Erythroblast (primary cell): ENCODE measurements around the gene MARK2.
A peak's percentile ranks its signal among the peaks of the same experiment; 100 is the strongest.

Source experiments
- DNase-seq, 2 experiments: peaks; one replicate each; lab custom pipeline; 2025; lab: John Stamatoyannopoulos, UW
- GATA1 ChIP-seq: IDR thresholded peaks from 2 replicates; pipeline ENCODE4 v1.6.1; 2011; ENCODE audit warnings: low read depth, mild to moderate bottlenecking, control low read depth, low read length, moderate library complexity
- POLR2A ChIP-seq: IDR thresholded peaks from 2 replicates; pipeline ENCODE4 v1.6.1; 2011; ENCODE audit warnings: mild to moderate bottlenecking, low read length

The MARK2 gene

DNA sequence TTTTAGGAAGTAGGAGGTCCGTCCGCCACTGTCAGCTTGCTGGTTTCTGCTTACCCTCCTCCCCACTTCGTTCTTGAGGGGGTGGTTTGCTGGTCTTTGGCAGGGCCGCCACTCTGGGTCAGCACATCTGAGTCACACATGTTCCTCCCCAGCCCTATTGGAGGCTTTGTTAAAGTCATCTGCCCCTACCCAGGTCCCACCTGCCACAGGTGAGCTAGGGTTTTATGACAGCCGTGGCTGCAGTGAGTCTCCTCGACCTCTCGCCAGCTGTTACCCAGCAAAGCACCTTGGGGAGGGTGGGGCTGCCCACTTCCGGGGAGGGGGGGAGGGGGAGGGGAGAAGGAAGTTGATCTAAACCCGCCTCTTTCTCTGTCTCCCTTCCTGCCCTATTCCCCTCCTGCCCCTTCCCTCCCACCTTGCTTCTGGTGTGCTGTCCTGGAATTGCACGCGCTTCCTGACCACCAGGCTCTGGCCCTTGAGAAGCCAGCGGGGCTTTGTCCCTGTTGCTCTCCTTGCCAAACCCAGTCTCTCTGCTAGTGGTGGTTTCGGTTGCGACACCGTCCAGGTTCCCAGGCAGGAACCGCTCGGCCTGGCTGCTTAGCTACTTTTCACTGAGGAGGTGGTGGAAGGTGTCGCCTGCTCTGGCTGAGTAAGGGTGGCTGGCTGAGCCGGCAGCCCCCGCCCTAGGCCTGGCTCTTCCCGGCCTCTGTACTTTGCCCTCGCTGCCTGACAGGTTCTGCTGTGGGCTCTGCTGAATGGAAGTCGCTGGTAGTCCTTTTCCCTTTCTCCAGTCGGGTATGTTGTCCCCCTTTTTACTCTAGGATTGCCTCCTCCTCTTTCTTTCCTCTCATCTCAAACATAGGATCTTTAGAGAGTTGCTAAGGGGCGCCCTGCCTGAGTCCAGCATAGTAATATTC, 49.5 kb downstream of the MARK2 start:
- peak; percentile 54 to 63 for DNase-seq
- TF ChIP-seq GATA1, result no peak
- no peak for TF ChIP-seq POLR2A

DNA sequence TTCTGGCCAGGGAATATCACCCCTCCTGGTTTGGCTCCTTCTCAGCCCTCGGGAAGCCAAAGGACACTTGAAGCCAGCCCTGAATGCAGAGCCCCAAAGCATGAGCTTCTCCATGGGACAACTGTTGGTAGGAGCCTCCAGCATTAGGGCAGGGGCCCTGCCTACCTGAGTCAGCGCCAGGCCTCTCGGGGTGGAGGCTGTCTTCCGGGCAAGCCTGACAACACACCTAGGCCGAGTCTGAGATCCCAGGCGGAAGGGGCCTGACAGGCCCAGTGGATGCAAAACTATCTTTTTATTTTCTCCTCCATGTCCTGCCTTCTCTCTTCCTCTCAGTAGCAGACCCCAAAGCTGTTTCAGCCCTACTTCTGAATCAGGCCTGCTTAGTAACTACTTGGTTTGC, 50.4 kb downstream of the MARK2 start:
- DNase-seq, result no peak
- no peak for TF ChIP-seq GATA1
- TF ChIP-seq POLR2A, result no peak

DNA sequence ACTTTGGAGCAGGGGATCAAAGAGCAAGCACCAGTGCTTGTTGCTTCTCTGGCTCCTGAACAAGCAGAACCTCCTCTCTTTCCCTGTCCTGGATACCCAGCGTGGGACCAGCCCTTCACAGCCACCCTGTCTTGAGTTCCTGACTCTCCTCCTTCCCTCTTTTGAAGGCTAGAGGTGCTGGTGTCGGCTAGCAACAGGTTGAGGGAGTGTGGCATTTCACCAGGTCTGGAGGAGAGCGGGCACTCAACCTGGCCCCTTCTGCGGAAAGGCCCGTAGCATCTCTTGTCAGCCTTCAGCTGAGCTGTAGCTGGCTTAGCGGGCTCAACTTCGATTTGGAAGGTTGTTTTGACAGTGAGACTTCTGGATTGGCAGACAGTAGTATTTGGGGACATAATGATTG, 51.5 kb downstream of the MARK2 start:
- DNase-seq, result no peak
- TF ChIP-seq GATA1, result no peak
- no peak for TF ChIP-seq POLR2A

DNA sequence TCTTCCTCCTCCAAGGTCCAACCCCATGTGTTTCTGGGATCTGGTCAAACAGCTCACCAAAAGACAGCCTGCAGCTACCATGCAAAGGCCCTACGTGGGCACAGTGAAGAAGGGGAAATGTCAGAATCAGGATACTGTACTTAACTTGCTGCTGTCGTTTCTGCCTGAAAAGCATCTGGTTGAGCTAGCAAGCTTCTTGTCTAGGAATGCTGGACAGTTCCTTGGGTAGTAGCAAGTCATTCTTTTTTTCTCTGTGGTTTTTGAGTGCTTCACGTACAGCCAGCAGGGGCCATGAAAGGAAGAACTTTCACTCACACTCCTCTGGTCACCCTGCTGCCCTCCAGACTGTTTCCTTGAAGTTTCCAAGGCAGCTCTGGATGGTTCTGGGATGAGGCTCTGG, 53.3 kb downstream of the MARK2 start:
- DNase-seq, result no peak
- TF ChIP-seq GATA1 (no peak), POLR2A (no peak)

DNA sequence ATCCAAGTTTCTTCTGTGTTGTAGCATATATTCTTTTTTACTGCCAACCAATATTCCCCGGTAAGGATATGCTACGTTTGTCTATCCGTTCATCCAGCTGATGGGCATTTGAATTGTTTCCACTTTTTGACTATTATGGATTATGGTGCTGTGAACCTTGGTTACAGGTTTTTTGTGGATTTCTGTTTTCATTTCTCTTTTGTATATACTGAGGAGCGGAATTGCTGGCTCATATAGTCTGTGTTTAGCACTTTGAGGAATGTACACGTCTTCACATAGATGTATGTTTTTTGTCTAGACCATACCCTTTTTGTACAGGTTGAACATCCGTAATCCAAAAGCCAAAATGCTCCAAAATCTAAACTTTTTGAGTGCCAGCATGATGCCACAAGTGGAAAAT, 54.4 kb downstream of the MARK2 start:
- TF ChIP-seq GATA1, result no peak
- no peak for TF ChIP-seq POLR2A

DNA sequence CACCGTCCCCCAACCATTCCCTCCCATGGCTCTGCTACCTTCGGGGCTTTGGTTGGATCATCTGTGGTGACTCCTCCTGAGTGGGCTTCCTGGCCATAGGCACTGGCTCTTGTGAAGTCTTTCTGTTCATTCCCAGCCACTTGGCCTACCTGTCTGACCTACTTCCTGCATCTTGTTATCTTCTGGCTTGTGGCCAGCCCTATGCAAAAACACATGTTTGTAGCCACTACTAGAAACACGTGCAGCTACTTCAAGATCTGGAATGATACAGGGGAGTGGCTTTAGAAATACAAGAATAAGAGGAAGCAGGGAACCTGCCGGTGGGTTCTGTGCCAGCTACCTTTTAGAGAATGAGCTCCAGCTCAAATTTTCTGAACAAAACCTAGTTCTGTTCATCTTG, 57.2 kb downstream of the MARK2 start:
- TF ChIP-seq POLR2A, result no peak
- TF ChIP-seq GATA1, result no peak
- DNase-seq, result no peak

More for the DNA sequence above, 54.4 kb downstream of the MARK2 start:
- DNase-seq, result no peak

DNA sequence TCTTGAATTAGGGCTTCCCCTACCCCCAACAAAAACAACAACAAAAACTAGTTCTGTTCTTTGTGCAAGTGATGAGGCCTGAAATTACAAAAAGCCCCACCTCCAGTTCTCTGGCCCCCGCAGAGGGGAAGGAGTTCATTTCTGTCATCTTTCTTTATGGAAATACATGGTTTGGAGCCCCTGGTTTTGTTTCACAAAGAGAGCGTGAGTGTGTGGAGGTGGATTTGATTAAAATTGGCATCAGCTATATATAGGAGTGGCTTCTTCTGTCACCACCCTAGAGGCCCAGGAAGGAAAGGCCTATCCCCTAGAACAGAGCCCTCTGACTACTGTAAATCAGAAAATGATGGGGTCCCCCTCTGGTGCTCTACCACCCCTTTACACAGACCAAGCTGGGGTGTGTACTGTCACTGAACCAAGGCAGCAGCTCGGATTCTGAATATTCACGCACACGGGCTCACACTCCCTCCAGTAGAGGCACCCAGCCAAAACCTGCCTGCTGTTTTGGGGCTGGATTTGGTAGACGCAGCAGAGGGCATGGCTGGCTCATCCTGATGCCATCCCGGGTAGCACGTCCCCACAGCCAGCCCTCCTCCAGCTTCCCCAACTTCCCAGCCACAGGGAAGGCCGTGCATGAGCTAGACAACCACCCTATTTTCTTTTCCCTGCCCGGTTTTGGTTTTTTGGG, 58.7 kb downstream of the MARK2 start:
- DNase-seq, result no peak
- no peak for TF ChIP-seq GATA1
- no peak for TF ChIP-seq POLR2A

DNA sequence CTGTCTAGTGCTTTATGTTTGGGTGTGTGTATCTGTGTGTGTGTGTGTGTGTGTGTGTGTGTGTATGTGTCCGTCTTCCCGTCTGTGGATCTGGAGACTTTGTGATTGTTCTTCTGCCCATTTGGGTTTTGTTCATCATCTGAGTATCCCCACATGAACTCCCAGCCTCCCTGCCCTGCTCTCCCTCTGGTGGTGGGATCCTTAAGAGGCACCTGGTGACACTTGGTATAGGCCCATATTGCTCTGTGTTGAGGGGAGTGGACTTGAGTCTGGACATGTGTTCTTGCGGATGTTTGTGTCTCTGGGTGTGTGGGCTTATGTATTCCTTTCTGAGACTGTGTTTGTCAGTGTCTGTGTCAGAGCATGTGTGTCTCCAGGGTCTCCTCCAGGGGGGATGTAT, 62.8 kb downstream of the MARK2 start:
- peak; percentile 50 to 59 for DNase-seq
- TF ChIP-seq GATA1 (no peak), POLR2A (no peak)

DNA sequence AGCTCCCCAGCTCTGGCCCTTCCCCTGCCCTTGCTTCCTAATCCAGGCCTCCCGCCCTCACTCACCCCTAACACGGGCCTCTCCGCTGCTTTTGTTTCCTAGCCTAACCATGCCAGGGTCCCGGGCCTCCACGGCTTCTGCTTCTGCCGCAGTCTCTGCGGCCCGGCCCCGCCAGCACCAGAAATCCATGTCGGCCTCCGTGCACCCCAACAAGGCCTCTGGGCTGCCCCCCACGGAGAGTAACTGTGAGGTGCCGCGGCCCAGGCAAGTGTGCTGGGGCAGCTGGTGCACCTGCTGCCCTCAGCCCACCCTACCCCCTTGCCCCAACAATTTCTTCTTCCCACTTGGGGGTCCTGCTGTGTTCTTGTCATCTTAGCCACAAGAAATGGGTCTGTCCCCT, 65.0 kb downstream of the MARK2 start:
- TF ChIP-seq POLR2A, result no peak
- no peak for TF ChIP-seq GATA1
- no peak for DNase-seq

DNA sequence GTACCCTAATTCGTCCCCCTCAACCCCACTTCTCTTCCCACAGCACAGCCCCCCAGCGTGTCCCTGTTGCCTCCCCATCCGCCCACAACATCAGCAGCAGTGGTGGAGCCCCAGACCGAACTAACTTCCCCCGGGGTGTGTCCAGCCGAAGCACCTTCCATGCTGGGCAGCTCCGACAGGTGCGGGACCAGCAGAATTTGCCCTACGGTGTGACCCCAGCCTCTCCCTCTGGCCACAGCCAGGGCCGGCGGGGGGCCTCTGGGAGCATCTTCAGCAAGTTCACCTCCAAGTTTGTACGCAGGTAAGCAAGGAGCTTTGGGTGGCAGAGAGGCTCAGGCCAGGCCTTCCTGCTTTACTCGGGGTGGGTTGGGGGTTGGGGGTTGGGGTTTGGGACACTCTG, 65.8 kb downstream of the MARK2 start:
- no peak for TF ChIP-seq GATA1
- no peak for TF ChIP-seq POLR2A
- no peak for DNase-seq

DNA sequence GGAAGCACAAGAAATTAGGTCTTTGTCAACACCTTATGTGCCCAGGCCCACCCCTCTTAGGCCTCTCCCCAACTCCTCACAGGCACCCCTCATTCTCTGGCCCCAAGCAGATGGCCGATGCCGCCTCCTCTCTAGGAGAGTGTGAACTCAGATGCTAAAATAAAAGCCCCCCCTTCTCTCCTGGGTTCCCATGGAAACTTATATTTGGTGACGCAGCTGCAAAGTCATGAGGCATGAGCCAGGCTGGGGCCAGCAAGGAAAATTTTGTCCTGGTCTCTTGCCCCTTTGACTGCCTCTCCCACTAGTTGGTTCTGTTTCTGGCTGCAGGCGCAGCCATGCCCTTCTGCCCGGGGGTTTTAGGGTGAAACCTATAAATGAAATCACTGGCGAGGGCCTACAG, 66.3 kb downstream of the MARK2 start:
- DNase-seq, result no peak
- TF ChIP-seq POLR2A (no peak), GATA1 (no peak)

DNA sequence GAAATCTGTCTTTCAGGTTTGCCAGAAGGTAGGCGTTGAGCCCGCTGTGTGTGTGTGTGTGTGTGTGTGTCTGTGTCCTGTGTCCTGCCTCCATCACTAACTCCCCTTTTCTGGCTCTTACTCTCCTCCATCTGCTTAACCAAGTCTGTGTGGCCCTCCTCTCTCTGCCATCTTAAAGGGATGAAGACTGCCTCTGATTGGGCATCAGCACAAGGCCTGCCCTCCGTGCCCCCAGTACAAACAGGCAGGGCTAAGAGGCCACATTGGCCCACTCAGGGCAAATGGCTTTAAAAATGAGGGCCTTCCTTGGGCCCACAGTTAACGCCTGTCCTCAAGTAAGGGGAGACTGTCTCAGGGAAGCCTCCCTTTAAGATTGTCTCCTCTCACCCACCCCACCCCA, 67.2 kb downstream of the MARK2 start:
- TF ChIP-seq POLR2A (no peak), GATA1 (no peak)
- no peak for DNase-seq

DNA sequence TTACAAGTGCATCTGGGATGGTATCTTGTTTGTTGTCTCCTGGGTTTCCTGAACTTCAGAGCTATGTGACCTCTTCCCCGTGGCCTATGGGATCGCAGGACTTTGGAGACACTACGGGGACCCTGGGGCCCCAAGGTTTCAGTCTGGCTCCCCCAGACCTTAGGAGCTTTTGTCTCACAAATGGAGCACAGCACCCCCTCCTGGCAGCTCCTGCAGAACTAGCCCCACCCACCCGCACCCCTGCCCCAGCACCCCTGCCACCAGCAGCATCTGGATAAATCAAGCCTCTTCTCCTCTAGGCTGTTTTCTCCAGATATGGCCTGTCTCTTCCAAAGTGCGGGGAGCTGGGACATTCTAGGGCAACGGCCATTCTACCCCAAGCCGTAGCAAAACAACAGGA, 67.7 kb downstream of the MARK2 start:
- TF ChIP-seq POLR2A (no peak), GATA1 (no peak)
- DNase-seq, result peak; percentile 45 to 68

DNA sequence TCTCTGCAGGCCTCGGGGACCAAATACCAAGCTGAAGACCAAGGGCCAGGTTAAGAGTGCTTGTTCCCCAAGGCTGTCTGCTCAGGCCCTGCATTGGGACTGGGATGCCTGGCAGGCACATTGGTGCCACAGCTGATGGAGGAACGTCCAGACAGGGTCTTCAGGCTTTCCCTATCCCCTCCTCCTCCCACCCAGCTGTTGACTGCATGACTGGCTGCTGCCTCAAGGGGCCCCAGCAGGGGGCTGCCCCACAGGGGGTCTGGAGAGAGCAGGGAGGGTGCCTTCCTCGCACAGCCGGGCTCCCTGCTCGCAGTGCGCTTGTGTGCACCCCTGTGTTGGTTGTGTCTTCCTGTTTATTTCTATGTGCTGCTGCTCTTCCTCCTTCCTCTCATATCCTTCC, 68.2 kb downstream of the MARK2 start:
- DNase-seq, result no peak
- TF ChIP-seq GATA1, result no peak
